GM12875 (cell line): Measurements from ENCODE around the gene ARHGEF38.

Source experiments
- H3K4me3 ChIP-seq: one replicate; pipeline ENCODE4 v1.5.1; 2011; ENCODE audit warnings: low read depth, low read length, control low read depth
- TF ChIP-seq, protein P1 (sequence below): IDR thresholded peaks from 2 replicates; pipeline ENCODE4 v1.5.1; 2011; ENCODE audit warnings: low read depth, mild to moderate bottlenecking, control low read depth, inconsistent platforms, low read length, moderate library complexity, borderline replicate concordance; ENCODE audit not compliant: insufficient read depth

The ARHGEF38 gene

DNA sequence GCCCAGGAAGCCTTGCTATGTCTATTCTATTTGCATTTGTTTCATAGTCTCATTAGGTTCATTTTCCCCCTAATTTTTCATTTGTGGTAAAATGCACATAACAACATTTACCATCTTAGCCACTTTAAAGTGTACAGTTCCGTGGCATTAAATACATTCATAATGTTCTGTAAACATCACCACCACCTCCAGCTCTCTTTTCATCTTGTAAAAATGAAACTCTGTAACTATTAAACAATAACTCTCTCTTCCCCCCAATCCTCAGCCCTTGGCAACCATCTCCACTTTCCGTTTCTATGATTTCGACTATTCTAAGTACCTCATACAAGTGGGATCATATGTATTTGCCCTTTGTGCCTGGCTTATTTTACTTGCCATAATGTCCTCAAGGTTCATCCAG lies 19.9 kb downstream of the ARHGEF38 start:
- TF ChIP-seq, protein P1, sequence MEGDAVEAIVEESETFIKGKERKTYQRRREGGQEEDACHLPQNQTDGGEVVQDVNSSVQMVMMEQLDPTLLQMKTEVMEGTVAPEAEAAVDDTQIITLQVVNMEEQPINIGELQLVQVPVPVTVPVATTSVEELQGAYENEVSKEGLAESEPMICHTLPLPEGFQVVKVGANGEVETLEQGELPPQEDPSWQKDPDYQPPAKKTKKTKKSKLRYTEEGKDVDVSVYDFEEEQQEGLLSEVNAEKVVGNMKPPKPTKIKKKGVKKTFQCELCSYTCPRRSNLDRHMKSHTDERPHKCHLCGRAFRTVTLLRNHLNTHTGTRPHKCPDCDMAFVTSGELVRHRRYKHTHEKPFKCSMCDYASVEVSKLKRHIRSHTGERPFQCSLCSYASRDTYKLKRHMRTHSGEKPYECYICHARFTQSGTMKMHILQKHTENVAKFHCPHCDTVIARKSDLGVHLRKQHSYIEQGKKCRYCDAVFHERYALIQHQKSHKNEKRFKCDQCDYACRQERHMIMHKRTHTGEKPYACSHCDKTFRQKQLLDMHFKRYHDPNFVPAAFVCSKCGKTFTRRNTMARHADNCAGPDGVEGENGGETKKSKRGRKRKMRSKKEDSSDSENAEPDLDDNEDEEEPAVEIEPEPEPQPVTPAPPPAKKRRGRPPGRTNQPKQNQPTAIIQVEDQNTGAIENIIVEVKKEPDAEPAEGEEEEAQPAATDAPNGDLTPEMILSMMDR, result no peak
- H3K4me3 ChIP-seq, result no peak overlapping the region

DNA sequence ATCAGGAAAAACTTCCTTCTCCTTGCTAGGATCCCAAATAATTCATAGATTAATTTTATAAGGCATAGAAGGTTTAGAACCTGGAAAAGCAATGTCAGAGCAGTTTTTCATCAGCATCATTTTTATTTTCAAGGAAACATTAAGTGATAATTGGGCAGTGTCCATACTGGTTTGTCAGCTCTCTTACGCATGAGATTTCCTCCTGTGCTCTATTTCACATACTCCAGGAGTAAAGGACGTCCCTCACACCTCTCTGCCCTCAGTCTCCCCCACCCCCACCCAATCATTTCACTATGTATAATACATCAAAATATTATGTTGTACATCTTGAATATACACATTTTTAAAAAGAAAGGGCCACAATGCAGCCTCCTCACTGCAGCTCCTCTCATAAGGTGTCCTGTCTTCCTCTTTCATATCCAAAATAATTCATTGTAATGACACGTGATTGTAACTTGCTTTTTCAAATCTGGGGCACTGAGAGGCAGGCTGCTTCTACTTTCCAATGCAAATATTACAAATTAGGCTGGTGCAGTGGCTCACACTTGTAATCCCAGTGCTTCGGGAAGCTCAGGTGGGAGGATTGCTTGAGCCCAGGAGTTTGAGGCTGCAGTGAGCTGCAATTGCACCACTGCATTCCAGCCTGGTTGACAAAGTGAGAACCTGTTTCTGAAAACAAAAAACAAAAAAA lies 34.4 kb downstream of the ARHGEF38 start:
- TF ChIP-seq, protein P1, result no peak
- H3K4me3 ChIP-seq, result no peak overlapping the region

DNA sequence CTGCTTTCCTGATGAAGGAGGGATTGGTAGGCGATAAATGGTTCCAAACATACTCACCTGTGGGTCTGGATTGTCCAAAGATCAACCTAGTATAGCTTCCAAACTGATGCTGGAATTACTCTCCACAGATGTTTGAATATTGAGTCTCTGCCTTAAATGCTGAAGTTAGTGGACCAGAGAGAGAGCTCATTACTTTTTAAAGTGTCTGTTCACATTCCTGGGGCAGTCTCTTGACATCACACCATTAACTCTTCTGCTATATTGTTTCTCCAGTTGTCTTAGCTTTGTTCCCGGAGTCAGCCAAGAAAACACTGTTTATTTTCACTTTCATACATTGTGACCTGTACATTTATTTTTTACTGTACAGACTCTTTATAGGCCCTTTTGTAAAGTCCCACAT lies 35.4 kb downstream of the ARHGEF38 start:
- TF ChIP-seq, protein P1, result no peak

DNA sequence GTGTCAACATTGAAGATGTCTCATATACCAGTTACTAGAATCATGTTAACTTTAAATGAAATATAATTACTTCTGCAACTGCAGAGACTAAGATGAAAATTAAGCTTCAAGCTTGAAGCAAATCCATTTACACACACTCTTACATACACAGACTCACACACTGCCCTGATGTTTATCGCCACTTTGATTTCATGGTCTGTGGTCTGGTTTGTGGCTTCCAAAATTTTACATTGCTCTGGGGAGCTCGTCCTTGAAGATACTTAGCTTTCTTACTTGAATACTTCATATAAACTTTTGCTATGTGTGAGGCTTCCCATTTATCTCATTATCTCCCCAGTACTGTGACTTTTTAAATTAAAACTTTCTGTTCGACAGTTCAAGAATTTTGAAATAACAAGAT lies 35.8 kb downstream of the ARHGEF38 start:
- no peak overlapping the region for H3K4me3 ChIP-seq
- TF ChIP-seq, protein P1, result no peak

More for the DNA sequence above, 35.4 kb downstream of the ARHGEF38 start:
- no peak overlapping the region for H3K4me3 ChIP-seq

DNA sequence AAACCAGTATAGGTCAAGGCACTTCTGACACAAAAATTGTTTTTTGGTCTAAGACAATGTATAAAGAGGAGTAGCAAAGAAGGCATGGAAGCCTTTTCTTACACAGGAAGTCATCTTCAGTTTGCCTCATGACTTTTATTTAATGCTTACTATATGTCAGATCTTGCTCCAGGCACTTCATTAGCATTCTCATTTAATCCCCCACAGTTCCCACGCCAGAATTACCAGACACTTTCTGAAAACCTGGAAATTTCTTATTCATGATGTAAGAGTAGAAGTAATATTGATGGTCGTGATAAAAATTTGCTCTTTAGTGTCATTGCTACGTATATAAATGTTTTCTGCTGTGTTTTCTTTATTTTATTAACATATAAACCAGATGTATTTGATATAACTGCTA lies 39.2 kb downstream of the ARHGEF38 start:
- TF ChIP-seq, protein P1, result no peak

DNA sequence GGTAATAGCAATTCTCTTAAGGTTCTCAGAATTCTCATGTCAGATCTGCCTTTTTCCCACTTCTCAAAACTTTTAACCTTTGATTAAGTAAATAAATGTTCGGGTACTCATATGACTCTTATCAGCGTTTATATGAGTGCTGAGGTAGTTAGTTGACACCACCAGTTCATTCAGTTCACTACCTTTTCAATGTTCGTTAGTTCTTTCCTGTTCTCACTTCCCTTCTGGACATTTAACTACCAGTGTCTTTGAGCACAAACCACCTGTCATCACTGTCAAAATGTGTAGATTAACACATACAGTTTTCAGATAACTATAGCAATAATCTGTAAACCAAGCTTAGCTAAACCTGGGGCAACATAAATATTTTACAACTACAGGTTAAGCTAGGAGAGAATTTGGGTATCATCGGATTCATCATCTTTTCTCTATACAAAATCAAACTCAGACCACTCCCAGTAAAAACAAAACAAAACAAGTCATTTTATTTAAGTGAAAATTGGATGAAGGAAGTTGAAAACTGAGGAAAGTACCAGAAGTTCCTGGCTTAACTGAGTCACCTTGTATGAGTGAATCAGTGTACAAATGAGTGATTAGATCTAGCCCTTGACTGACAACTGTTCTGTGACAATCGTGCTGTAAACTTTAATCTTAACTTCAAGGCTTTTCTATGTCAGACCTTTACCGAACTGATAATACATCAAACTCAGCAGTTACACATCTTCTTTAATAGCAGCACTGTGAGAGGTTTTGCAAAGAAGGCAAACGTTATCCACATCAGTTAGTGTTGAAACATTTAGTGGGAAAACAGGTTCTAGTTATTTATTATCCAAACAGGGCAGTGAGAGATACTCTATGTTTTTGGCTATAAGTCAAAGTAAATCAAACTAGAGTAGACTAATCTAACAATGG lies 41.9 kb downstream of the ARHGEF38 start:
- TF ChIP-seq, protein P1, result no peak
- H3K4me3 ChIP-seq, result no peak overlapping the region

More for the DNA sequence above, 39.2 kb downstream of the ARHGEF38 start:
- H3K4me3 ChIP-seq, result no peak overlapping the region

DNA sequence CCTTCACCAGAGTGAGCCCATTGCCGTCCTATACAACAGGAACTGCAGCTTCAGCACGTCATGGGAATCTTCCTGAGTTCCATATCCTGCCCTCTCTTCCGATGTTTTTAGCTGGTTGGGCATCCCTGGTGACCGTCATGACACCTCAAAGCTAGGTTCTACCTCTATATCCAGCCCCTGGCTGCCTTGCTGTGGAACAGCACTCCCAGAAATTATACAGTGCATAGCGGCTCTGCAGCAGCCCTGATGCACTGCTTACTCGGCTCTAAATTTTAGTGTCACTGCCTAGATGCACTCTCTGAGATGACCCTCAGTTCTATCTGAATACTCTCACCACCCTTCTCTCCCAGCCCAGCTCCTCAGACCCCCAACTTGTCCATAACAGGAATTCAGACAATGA lies 44.3 kb downstream of the ARHGEF38 start:
- H3K4me3 ChIP-seq, result no peak overlapping the region

More for the DNA sequence above, 44.3 kb downstream of the ARHGEF38 start:
- TF ChIP-seq, protein P1, result no peak
